ENCODE measurements around the gene PWWP2A. TPM values are rescaled to one million over a fixed set of nuclear protein-coding genes. Genes with fewer than 3 reads are reported as not detected.

The PWWP2A gene
- total and polyA plus RNA-seq, 10 of the 15 experiments (the other 5 are each of a cell fraction or from before 2014, with no cell fraction given) = 5.7 to 26.1 (median 17.7) TPM

- TF ChIP-seq RAD21 (IDR thresholded peaks at IDR 0.05; ENCODE audit: insufficient read depth, low read depth, low read length) = no peak
- no peak for TF ChIP-seq MYB (IDR thresholded peaks at IDR 0.05; ENCODE audit: borderline replicate concordance, low read depth, low read length)
- no peak for TF ChIP-seq PAX8 (IDR thresholded peaks at IDR 0.05)
- no peak; the same call in 1 of the 2 replicates for TF ChIP-seq ASH2L (IDR thresholded peaks at IDR 0.05; ENCODE audit: borderline replicate concordance, low read depth)
- no peak for TF ChIP-seq ZBTB4 (CRISPR knock-in tag; IDR thresholded peaks at IDR 0.05)
- TF ChIP-seq ZNF24 (IDR thresholded peaks at IDR 0.05) = no peak
- TF ChIP-seq DPF2 (IDR thresholded peaks at IDR 0.05) = peak; percentile 97
- TF ChIP-seq SUZ12 (IDR thresholded peaks at IDR 0.05; ENCODE audit: unreplicated experiment) = no peak
- TF ChIP-seq NBN (IDR thresholded peaks at IDR 0.05) = peak; percentile 72; the same call in 1 of the 2 replicates
- no peak for TF ChIP-seq FOXK2 (IDR thresholded peaks at IDR 0.05)
- TF ChIP-seq CTCF (IDR thresholded peaks at IDR 0.05 in 2 of 3, conservative IDR thresholded peaks at IDR 0.05 in 1 of 3; ENCODE audit: control insufficient read depth in 2 of 3, extremely low read depth in 1 of 3, insufficient read depth in 1 of 3, low read depth in 3 of 3, low read length in 3 of 3) = no peak
- TF ChIP-seq POLR2AphosphoS5 (IDR thresholded peaks at IDR 0.05; ENCODE audit: low read length) = peak; percentile 86
- no peak for TF ChIP-seq ZSCAN29 (IDR thresholded peaks at IDR 0.05)
- TF ChIP-seq MTA2 (IDR thresholded peaks at IDR 0.05; ENCODE audit: low read depth) = no peak
- TF ChIP-seq PBX3 (IDR thresholded peaks at IDR 0.05; ENCODE audit: insufficient replicate concordance, low read depth, low read length) = peak; percentile 93
- no peak for TF ChIP-seq EZH2 (IDR thresholded peaks at IDR 0.05; ENCODE audit: borderline replicate concordance, control insufficient read depth, low read depth, low read length)
- no peak for TF ChIP-seq ELK1 (IDR thresholded peaks at IDR 0.05; ENCODE audit: low read depth, low read length)
- TF ChIP-seq RCOR1 (conservative IDR thresholded peaks at IDR 0.05; ENCODE audit: low read depth, low read length) = no peak
- no peak for TF ChIP-seq STAT3 (IDR thresholded peaks at IDR 0.05; ENCODE audit: low read depth, low read length)
- TF ChIP-seq IKZF2 (IDR thresholded peaks at IDR 0.05) = peak; percentile 51 to 84; a peak in 2 of 4 replicates
- peak; percentile 70 for TF ChIP-seq MAX (IDR thresholded peaks at IDR 0.05; ENCODE audit: low read depth, low read length)
- TF ChIP-seq HDAC2 (IDR thresholded peaks at IDR 0.05) = no peak
These were observed at the start of gene PWWP2A (continued) for GRCh38 chr5:160119142-160119904.

Measured in GM12878 (cell line).